ENCODE results near the gene CMTR1. TPM values are rescaled to one million over a fixed set of nuclear protein-coding genes. Genes with fewer than 3 reads are reported as not detected.

CMTR1 gene
- total RNA-seq, 2 experiments from 2014 or later: 49.9 to 50.6 TPM

DNA sequence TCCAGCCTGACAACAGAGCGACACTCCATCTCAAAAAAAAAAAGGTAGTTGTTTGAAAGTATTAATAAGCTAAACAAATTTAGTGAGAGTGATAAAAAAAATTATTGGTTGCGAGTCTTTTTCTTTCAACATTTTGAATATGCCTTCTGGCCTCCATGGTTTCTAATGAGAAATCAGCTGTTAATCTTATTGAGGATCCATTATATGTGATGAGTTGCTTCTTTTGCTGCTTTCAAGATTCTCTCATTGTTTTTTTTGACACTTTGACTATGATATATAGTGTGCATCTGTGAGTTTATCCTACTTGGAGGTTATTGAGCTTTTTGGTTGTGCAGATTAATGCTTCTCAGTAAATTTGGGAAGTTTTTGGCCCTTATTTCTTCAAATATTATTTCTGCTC, 15.6 kb upstream of the CMTR1 start:
- no peaks in the 10 kb centered on the region for H3K9me3 Mint-ChIP-seq
- TF ChIP-seq, protein P1, sequence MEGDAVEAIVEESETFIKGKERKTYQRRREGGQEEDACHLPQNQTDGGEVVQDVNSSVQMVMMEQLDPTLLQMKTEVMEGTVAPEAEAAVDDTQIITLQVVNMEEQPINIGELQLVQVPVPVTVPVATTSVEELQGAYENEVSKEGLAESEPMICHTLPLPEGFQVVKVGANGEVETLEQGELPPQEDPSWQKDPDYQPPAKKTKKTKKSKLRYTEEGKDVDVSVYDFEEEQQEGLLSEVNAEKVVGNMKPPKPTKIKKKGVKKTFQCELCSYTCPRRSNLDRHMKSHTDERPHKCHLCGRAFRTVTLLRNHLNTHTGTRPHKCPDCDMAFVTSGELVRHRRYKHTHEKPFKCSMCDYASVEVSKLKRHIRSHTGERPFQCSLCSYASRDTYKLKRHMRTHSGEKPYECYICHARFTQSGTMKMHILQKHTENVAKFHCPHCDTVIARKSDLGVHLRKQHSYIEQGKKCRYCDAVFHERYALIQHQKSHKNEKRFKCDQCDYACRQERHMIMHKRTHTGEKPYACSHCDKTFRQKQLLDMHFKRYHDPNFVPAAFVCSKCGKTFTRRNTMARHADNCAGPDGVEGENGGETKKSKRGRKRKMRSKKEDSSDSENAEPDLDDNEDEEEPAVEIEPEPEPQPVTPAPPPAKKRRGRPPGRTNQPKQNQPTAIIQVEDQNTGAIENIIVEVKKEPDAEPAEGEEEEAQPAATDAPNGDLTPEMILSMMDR (IDR thresholded peaks at IDR 0.05): no peak
- H3K36me3 Mint-ChIP-seq (ENCODE audit: low read depth): no peaks in the 10 kb centered on the region
- H3K27ac Mint-ChIP-seq: no peak overlapping the region
- POLR2A ChIA-PET: no interaction called here
- intact Hi-C loops (cut with micrococcal nuclease): no loop called here
- no peak overlapping the region for H3K4me3 Mint-ChIP-seq
- ATAC-seq: no peak
- H3K27me3 Mint-ChIP-seq: no peaks in the 10 kb centered on the region
- H3K4me1 Mint-ChIP-seq (ENCODE audit: low read depth): no peaks in the 10 kb centered on the region
- CTCF ChIA-PET: interaction anchor here (0.9 kb wide), 1 partner anchor 92 kb away, joined by 4 read pairs; no protein-coding TSS in a partner anchor
- no peak for DNase-seq

DNA sequence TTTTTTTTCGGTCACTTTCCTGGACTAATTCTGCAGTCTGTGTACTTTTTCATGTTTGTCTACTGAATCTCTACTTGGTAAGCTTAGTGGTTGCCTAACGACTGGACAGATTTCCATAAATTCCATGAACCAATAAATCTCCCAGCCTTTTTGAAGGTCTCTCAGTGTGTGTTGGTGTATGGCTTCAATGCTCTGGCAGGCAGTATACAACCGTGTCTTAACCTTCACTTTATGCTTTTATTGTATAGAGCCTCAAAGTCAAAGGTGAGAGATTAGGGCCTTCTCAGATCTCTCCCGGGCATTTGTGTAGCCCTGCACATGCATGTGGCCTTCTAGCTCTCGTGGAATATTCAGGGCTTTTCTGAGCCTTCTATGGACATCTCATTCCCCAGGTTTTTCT, 14.3 kb upstream of the CMTR1 start:
- ChIA-PET CTCF (no interaction called here), POLR2A (no interaction called here)
- no peak overlapping the region for H3K27ac Mint-ChIP-seq
- no peaks in the 10 kb centered on the region for H3K36me3 Mint-ChIP-seq (ENCODE audit: low read depth)
- no peaks in the 10 kb centered on the region for H3K4me1 Mint-ChIP-seq (ENCODE audit: low read depth)
- H3K4me3 Mint-ChIP-seq: no peak overlapping the region
- intact Hi-C loops (cut with micrococcal nuclease): no loop called here
- no peaks in the 10 kb centered on the region for H3K9me3 Mint-ChIP-seq
- DNase-seq (no peak), ATAC-seq (no peak)
- H3K27me3 Mint-ChIP-seq: peaks cover 2% of the 10 kb centered on the region
- TF ChIP-seq, protein P1 (IDR thresholded peaks at IDR 0.05): no peak

DNA sequence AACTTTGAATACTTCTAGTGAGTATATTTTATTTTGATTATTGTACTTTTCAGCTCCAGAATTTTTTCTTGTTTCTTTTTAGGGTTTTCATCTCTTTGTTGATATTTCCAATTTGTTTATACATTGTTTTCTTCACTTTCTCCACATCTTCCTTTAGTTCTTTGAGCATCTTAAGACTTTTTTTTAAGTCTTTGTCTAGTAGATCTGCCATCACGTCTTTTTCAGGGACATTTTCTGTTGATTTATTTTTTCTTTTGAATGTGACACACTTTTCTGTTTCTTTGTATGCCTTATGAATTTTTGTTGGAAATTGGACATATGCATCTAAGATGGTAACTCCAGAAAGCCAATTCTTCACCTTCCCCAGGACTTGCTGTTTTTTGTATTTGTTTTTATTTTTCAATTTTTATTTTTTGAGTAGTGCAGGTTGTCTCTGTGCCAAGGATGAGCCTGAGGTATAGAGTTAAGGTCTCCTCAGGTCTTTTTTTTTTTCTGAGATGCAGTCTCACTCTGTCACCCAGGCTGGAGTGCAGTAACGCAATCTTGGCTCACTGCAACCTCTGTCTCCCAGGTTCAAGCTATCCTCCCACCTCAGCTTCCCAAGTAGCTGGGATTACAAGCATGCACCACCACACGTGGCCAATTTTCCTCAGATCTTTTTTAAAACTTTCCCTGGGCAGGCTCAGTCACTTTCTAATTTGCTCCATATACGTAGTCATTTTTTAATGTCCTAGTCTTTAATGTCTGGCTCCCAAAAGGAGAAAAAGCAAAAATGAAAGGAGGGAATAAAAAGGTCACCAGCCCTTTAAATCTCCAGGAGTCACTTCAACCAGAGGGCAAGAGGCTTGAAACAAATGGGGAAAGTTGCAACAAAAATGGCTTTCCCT, 6.7 kb upstream of the CMTR1 start:
- H3K4me1 Mint-ChIP-seq (ENCODE audit: low read depth): no peaks in the 10 kb centered on the region
- H3K4me3 Mint-ChIP-seq: no peak overlapping the region
- ChIA-PET CTCF (interaction anchor here (1.4 kb wide), 1 partner anchor 99 kb away, joined by 3 read pairs; no protein-coding TSS in a partner anchor), POLR2A (interaction anchor here (0.9 kb wide), 1 partner anchor 9 kb away, joined by 3 read pairs; no protein-coding TSS in a partner anchor)
- H3K9me3 Mint-ChIP-seq: no peaks in the 10 kb centered on the region
- DNase-seq (no peak), ATAC-seq (no peak)
- H3K27me3 Mint-ChIP-seq: peaks cover 12% of the 10 kb centered on the region
- H3K36me3 Mint-ChIP-seq (ENCODE audit: low read depth): no peaks in the 10 kb centered on the region
- intact Hi-C loops (cut with micrococcal nuclease): no loop called here
- no peak overlapping the region for H3K27ac Mint-ChIP-seq
- TF ChIP-seq, protein P1 (IDR thresholded peaks at IDR 0.05): no peak

DNA sequence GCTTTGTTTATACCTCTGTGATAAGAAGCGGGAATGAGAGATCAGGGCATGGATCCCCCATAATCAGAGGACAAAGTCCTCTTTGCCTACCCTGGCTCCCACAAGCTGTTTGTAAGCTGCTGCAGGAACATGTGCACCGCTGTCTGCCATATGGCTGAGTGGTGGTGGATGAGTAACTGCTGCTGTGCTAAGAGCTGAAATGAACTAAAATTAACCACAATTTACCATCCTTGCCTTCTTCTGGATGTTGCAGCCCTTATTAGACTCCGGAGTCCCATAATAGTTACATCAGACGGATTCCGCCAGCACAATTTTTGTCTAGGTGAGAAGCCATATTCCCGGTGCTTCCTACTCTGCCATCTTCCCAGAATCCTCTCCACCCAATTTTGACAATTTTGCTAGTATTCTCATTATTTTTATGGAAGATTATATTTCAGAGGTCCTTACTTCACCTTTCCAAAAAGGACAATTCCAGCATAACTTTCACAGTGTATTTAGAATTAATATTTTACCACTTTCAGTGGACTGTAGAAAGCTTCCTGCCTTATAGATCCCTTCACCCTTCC, 6.0 kb upstream of the CMTR1 start:
- DNase-seq: no peak
- ChIA-PET POLR2A (no interaction called here), CTCF (no interaction called here)
- Mint-ChIP-seq H3K4me1 (ENCODE audit: low read depth) (no peaks in the 10 kb centered on the region), H3K27me3 (peaks cover 12% of the 10 kb centered on the region), H3K4me3 (no peak overlapping the region), H3K36me3 (ENCODE audit: low read depth) (no peaks in the 10 kb centered on the region), H3K27ac (no peak overlapping the region), H3K9me3 (no peaks in the 10 kb centered on the region)
- no peak for ATAC-seq
- intact Hi-C loops (cut with micrococcal nuclease): no loop called here
- TF ChIP-seq, protein P1 (IDR thresholded peaks at IDR 0.05): no peak

DNA sequence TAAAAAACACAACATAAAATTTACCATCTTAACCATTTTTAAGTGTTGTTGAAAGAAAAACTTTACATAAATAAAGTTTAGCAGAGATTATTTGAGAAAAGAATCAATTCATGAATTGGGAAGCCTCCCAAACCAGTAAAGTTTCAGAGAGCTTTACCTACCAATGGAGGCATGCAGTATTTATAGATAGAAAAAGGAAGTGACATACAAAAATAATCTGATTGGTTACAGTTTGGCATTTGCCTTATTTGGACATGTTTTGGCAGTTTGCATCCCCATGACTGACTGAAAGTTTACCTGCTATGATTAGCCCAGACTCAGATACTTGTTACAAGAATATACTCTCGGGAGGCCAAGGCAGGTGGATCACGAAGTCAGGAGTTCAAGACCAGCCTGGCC, 3.7 kb upstream of the CMTR1 start:
- intact Hi-C loops (cut with micrococcal nuclease): no loop called here
- DNase-seq: no peak
- no peaks in the 10 kb centered on the region for H3K36me3 Mint-ChIP-seq (ENCODE audit: low read depth)
- POLR2A ChIA-PET: no interaction called here
- TF ChIP-seq, protein P1 (IDR thresholded peaks at IDR 0.05): no peak
- H3K4me3 Mint-ChIP-seq: no peak overlapping the region
- H3K27me3 Mint-ChIP-seq: peaks cover 10% of the 10 kb centered on the region
- H3K27ac Mint-ChIP-seq: no peak overlapping the region
- ATAC-seq: no peak
- no peaks in the 10 kb centered on the region for H3K9me3 Mint-ChIP-seq
- H3K4me1 Mint-ChIP-seq (ENCODE audit: low read depth): peaks cover 8% of the 10 kb centered on the region
- CTCF ChIA-PET: no interaction called here
